ENCODE measurements around the gene RYR2.

DNA sequence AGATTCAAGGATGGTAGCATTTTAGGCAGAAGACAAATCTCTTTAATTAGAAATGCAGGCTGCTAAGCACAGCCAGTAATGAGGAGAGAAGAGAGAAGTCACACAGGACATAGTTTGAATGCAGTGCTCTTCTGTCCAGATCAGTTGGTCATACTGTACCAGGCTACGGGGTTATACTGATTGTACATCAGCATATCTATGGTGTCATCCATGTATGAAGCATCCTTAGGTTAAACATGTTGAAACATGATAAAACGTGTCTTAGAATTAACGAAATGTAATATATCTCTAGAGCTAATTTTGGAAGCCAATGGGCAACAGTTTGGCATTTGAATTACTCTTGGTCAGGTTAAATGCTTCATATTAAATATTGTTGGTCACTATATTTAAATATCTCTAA is 199.1 kb downstream of the RYR2 start:
- TF ChIP-seq, protein P1, sequence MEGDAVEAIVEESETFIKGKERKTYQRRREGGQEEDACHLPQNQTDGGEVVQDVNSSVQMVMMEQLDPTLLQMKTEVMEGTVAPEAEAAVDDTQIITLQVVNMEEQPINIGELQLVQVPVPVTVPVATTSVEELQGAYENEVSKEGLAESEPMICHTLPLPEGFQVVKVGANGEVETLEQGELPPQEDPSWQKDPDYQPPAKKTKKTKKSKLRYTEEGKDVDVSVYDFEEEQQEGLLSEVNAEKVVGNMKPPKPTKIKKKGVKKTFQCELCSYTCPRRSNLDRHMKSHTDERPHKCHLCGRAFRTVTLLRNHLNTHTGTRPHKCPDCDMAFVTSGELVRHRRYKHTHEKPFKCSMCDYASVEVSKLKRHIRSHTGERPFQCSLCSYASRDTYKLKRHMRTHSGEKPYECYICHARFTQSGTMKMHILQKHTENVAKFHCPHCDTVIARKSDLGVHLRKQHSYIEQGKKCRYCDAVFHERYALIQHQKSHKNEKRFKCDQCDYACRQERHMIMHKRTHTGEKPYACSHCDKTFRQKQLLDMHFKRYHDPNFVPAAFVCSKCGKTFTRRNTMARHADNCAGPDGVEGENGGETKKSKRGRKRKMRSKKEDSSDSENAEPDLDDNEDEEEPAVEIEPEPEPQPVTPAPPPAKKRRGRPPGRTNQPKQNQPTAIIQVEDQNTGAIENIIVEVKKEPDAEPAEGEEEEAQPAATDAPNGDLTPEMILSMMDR (IDR thresholded peaks at IDR 0.05), result no peak
- TF ChIP-seq POLR2A (IDR thresholded peaks at IDR 0.05) (no peak), POLR2AphosphoS5 (IDR thresholded peaks at IDR 0.05) (no peak)
